GM23248 (cell line): Measurements from ENCODE around the gene PCDHGA8. TPM values are rescaled to one million over a fixed set of nuclear protein-coding genes. Genes with fewer than 3 reads are reported as not detected.

Experiments used
- DNase-seq: peaks from one replicate; pipeline ENCODE4 v3.0.0-alpha.2; 2015
- H2AFZ ChIP-seq: fragments of 200-600 bp; sonication (generic); 2 replicates; pipeline ENCODE4 v1.6.1; 2016; ENCODE audit warnings: antibody characterized with exemption
- H3F3A ChIP-seq: fragments of 200-600 bp; sonication (generic); 2 replicates; pipeline ENCODE4 v1.6.1; 2016; ENCODE audit warnings: mild to moderate bottlenecking, antibody characterized with exemption, mixed run types; ENCODE audit not compliant: insufficient read depth
- H3K27ac ChIP-seq: fragments of 200-600 bp; sonication (generic); 2 replicates; pipeline ENCODE4 v1.5.1; 2016; ENCODE audit warnings: mild to moderate bottlenecking
- H3K27me3 ChIP-seq: fragments of 200-600 bp; sonication (generic); replicated peaks from 2 replicates; pipeline ENCODE4 v1.6.1; 2016; ENCODE audit warnings: mild to moderate bottlenecking; ENCODE audit not compliant: insufficient read depth
- H3K36me3 ChIP-seq: fragments of 200-600 bp; sonication (generic); 2 replicates; pipeline ENCODE4 v1.6.1; 2016; ENCODE audit warnings: low read depth, mild to moderate bottlenecking
- H3K4me1 ChIP-seq: fragments of 200-600 bp; sonication (generic); 2 replicates; pipeline ENCODE4 v1.6.1; 2016; ENCODE audit warnings: mild to moderate bottlenecking; ENCODE audit not compliant: insufficient read depth
- H3K4me2 ChIP-seq: fragments of 200-600 bp; sonication (generic); one replicate; pipeline ENCODE4 v1.6.1; 2016; ENCODE audit warnings: mild to moderate bottlenecking; ENCODE audit not compliant: unreplicated experiment
- H3K4me3 ChIP-seq: fragments of 200-600 bp; sonication (generic); 2 replicates; pipeline ENCODE4 v1.5.1; 2016; ENCODE audit warnings: mild to moderate bottlenecking
- H3K79me2 ChIP-seq: fragments of 200-600 bp; sonication (generic); 2 replicates; pipeline ENCODE4 v1.6.1; 2016; ENCODE audit warnings: mild to moderate bottlenecking; ENCODE audit not compliant: insufficient read depth
- H3K9ac ChIP-seq: fragments of 200-600 bp; sonication (generic); 2 replicates; pipeline ENCODE4 v1.6.1; 2016; ENCODE audit warnings: mild to moderate bottlenecking
- H3K9me2 ChIP-seq: fragments of 200-600 bp; sonication (generic); 2 replicates; pipeline ENCODE4 v1.6.1; 2016; ENCODE audit warnings: mixed run types, mild to moderate bottlenecking, moderate library complexity; ENCODE audit not compliant: insufficient read depth
- H3K9me3 ChIP-seq: fragments of 200-600 bp; sonication (generic); one replicate; pipeline ENCODE4 v1.6.1; 2017; ENCODE audit warnings: low read depth
- H4K20me1 ChIP-seq: fragments of 200-600 bp; sonication (generic); 2 replicates; pipeline ENCODE4 v1.6.0; 2016; ENCODE audit not compliant: insufficient read depth
- EZH2 ChIP-seq: fragments of 200-600 bp; sonication (generic); IDR thresholded peaks from 2 replicates; pipeline ENCODE4 v1.6.1; 2018; ENCODE audit warnings: antibody characterized with exemption, mild to moderate bottlenecking; ENCODE audit not compliant: insufficient read depth, poor library complexity, severe bottlenecking
- EZH2phosphoT487 ChIP-seq: fragments of 200-600 bp; sonication (generic); IDR thresholded peaks from 2 replicates; pipeline ENCODE4 v1.6.1; 2018; ENCODE audit warnings: antibody characterized with exemption, moderate library complexity, mild to moderate bottlenecking, low read depth; ENCODE audit not compliant: insufficient read depth
- WGBS, 2 experiments: methylation state at CpG; one replicate each; pipeline ENCODE4 v1.1.6; 2015 to 2017; ENCODE audit warnings: low lambda C conversion rate in 2 of 2, low coverage in 1 of 2; ENCODE audit errors: missing lambda C conversion rate in 2 of 2; 5-methylcytosine and 5-hydroxymethylcytosine counted together
- in situ Hi-C: fragments of 300-500 bp; cut with MboI; formaldehyde crosslinking; loops from 2 replicates; pipeline ENCODE4 v1.15.0; 2020
- polyA plus RNA-seq: library from polyadenylated mRNA; unstranded; fragments of >200 nt; fragmentation: Nextera tagmentation; extraction: Ambion mirVana; gene quantifications from 2 replicates; pipeline ENCODE4 v1.2.1, GENCODE V29; 2016
- total RNA-seq: library from RNA; depleted of rRNA; stranded (reverse); fragments of >200 nt; shearing (Covaris generic); gene quantifications from 2 replicates; pipeline ENCODE4 v1.2.3, GENCODE V29; 2014; rRNA removed

Gene PCDHGA8
- total RNA-seq: 0.86 and 1.5 TPM in 2 replicates
- polyA plus RNA-seq: 0.25 and 0.69 TPM in 2 replicates

GRCh38 chr5:141392429-141393198, at the start of gene PCDHGA8:
Gene PCDHGA8, plus strand, starts transcription at chr5:141392633. Its CDS starts 181 bp downstream, at chr5:141392814.
- H3K4me2 ChIP-seq: no peak within 1 kb of the TSS
- peak; percentile 48 for DNase-seq
- no peak within 1 kb of the TSS for H3K9ac ChIP-seq
- in situ Hi-C loops: no loop called here
- H3K4me3 ChIP-seq: no peak within 1 kb of the TSS
- no peaks in the 10 kb centered on the region for H3K4me1 ChIP-seq
- H3K27me3 ChIP-seq: no peaks in the 10 kb centered on the region
- H3K27ac ChIP-seq: no peak within 1 kb of the TSS
- H3K9me3 ChIP-seq: no peaks in the 10 kb centered on the region
- TF ChIP-seq EZH2 (no peak), EZH2phosphoT487 (no peak)
- 0 out of 2 replicates have a peak within 1 kb of the TSS, but pooled peaks have one; percentile 4 for H2AFZ ChIP-seq
- WGBS, 2 experiments: 38% methylated on average over 38 of the region's 38 CpGs
- H3K79me2 ChIP-seq: no peaks in the 10 kb centered on the region
- H3K9me2 ChIP-seq: no peaks in the 10 kb centered on the region
- peaks cover 5% of the 10 kb centered on the region; the same call in 1 of the 2 replicates for H3F3A ChIP-seq
- H4K20me1 ChIP-seq: no peaks in the 10 kb centered on the region
- no peaks in the 10 kb centered on the region for H3K36me3 ChIP-seq

- TF ChIP-seq EZH2phosphoT487 (no peak), EZH2 (no peak)
- WGBS, 2 experiments: 5 to 7% methylated on average over 1 of the region's 1 CpG
- peak overlapping the region; percentile 70; the same call in 1 of the 2 replicates for H2AFZ ChIP-seq
- H3K9ac ChIP-seq: no peak overlapping the region
- H3K36me3 ChIP-seq: no peaks in the 10 kb centered on the region
- H3K79me2 ChIP-seq: no peaks in the 10 kb centered on the region
- DNase-seq: no peak
- H3K27ac ChIP-seq: no peak overlapping the region
- no peaks in the 10 kb centered on the region for H3K9me3 ChIP-seq
- H4K20me1 ChIP-seq: no peaks in the 10 kb centered on the region
- in situ Hi-C loops: no loop called here
- H3K4me2 ChIP-seq: no peak overlapping the region
- no peaks in the 10 kb centered on the region for H3F3A ChIP-seq
- H3K9me2 ChIP-seq: no peaks in the 10 kb centered on the region
- H3K4me1 ChIP-seq: no peaks in the 10 kb centered on the region
- H3K4me3 ChIP-seq: 0 out of 2 replicates have a peak overlapping the region, but pooled peaks have one; percentile 4
- H3K27me3 ChIP-seq: no peaks in the 10 kb centered on the region
These were observed 49.7 kb upstream of the PCDHGA8 start for GRCh38 chr5:141342773-141343172.

- Histone ChIP-seq H4K20me1 (no peaks in the 10 kb centered on the region), H3K36me3 (no peaks in the 10 kb centered on the region), H3K9me3 (no peaks in the 10 kb centered on the region), H3K79me2 (no peaks in the 10 kb centered on the region), H3K27ac (peak within 1 kb of the TSS; percentile 61), H3K9me2 (no peaks in the 10 kb centered on the region), H3F3A (no peaks in the 10 kb centered on the region), H2AFZ (peak within 1 kb of the TSS; percentile 70), H3K27me3 (no peaks in the 10 kb centered on the region), H3K9ac (peak within 1 kb of the TSS; percentile 73), H3K4me1 (no peaks in the 10 kb centered on the region), H3K4me3 (peak within 1 kb of the TSS; percentile 71), H3K4me2 (peak within 1 kb of the TSS; percentile 54)
- DNase-seq: peak; percentile 83
- WGBS, 2 experiments: 19 to 22% methylated on average over 9 of the region's 9 CpGs
- in situ Hi-C loops: no loop called here
- TF ChIP-seq EZH2: no peak
- TF ChIP-seq EZH2phosphoT487: no peak
These were observed 49.0 kb upstream of the PCDHGA8 start, which contains the start of gene PCDHGA3 for GRCh38 chr5:141343242-141343952. Gene PCDHGA3, plus strand, starts transcription at chr5:141343829. Its CDS starts 205 bp downstream, at chr5:141344034.

GRCh38 chr5:141343953-141344463, 48.4 kb upstream of the PCDHGA8 start:
- no peaks in the 10 kb centered on the region for H3K9me3 ChIP-seq
- peak overlapping the region; percentile 61 for H3K27ac ChIP-seq
- H3K4me1 ChIP-seq: no peaks in the 10 kb centered on the region
- no peak for TF ChIP-seq EZH2
- no peak for TF ChIP-seq EZH2phosphoT487
- no peaks in the 10 kb centered on the region for H3K27me3 ChIP-seq
- no peaks in the 10 kb centered on the region for H3K36me3 ChIP-seq
- no peaks in the 10 kb centered on the region for H3K9me2 ChIP-seq
- H3K79me2 ChIP-seq: no peaks in the 10 kb centered on the region
- DNase-seq: no peak
- H4K20me1 ChIP-seq: no peaks in the 10 kb centered on the region
- peak overlapping the region; percentile 70 for H2AFZ ChIP-seq
- H3K4me3 ChIP-seq: peak overlapping the region; percentile 71
- WGBS, 2 experiments: 16 to 24% methylated on average over 31 of the region's 31 CpGs
- no peaks in the 10 kb centered on the region for H3F3A ChIP-seq
- peak overlapping the region; percentile 54 for H3K4me2 ChIP-seq
- in situ Hi-C loops: no loop called here
- H3K9ac ChIP-seq: peak overlapping the region; percentile 73
